Bronchial epithelial cell (primary cell): ENCODE results near the gene SDHB. TPM values are rescaled to one million over a fixed set of nuclear protein-coding genes. Genes with fewer than 3 reads are reported as not detected.

Experiments used
- DNase-seq: peaks from one replicate; pipeline ENCODE4 v3.0.0-alpha.2; 2010; ENCODE audit warnings: low read depth
- FAIRE-seq: peaks from 2 replicates; lab custom pipeline; 2011; peaks lifted over from hg19 to GRCh38; lab: Jason Lieb, UNC
- H3K27me3 ChIP-seq: 2 replicates; pipeline ENCODE4 v1.5.1; 2011; ENCODE audit warnings: low read length; ENCODE audit not compliant: control insufficient read depth, insufficient read depth
- H3K36me3 ChIP-seq: 2 replicates; pipeline ENCODE4 v1.5.1; 2011; ENCODE audit warnings: low read length; ENCODE audit not compliant: control insufficient read depth, insufficient read depth
- H3K4me3 ChIP-seq: 2 replicates; pipeline ENCODE4 v1.5.1; 2011; ENCODE audit warnings: mild to moderate bottlenecking, low read depth, low read length, control low read depth
- total RNA-seq: library from RNA; depleted of rRNA; stranded (reverse); fragments of >200 nt; gene quantifications from 2 replicates; pipeline ENCODE4 v1.2.1, GENCODE V29; 2014
- TF ChIP-seq, protein P1 (sequence below): IDR thresholded peaks from 2 replicates; pipeline ENCODE4 v1.5.1; 2011; ENCODE audit warnings: mild to moderate bottlenecking, moderate library complexity, low read length, control low read depth, inconsistent platforms; ENCODE audit not compliant: insufficient read depth, severe bottlenecking

SDHB gene
- total RNA-seq, 1 donor from 2014 or later, result 185 TPM

DNA sequence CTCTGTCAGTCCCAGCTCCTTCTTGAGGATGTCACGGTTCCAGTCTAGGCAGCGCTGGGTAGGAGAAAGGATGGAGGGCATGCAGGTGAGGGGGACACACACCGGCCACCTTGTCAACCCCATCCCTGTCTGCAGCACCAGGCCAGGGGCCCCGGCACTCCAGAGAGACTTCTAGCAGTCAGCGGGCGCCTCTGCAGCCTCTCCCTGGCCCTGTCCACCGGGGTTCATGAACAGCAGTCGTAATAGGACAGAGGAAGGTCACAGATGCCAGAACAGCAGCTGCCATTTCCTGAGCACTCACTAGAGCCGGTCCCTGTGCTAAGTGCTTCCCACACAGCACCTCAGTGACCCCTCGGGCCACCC lies 16.3 kb upstream of the SDHB start:
- FAIRE-seq, result no peak
- Histone ChIP-seq H3K36me3 (no peaks in the 10 kb centered on the region), H3K4me3 (no peak overlapping the region), H3K27me3 (no peaks in the 10 kb centered on the region)
- no peak for DNase-seq
- TF ChIP-seq, protein P1, sequence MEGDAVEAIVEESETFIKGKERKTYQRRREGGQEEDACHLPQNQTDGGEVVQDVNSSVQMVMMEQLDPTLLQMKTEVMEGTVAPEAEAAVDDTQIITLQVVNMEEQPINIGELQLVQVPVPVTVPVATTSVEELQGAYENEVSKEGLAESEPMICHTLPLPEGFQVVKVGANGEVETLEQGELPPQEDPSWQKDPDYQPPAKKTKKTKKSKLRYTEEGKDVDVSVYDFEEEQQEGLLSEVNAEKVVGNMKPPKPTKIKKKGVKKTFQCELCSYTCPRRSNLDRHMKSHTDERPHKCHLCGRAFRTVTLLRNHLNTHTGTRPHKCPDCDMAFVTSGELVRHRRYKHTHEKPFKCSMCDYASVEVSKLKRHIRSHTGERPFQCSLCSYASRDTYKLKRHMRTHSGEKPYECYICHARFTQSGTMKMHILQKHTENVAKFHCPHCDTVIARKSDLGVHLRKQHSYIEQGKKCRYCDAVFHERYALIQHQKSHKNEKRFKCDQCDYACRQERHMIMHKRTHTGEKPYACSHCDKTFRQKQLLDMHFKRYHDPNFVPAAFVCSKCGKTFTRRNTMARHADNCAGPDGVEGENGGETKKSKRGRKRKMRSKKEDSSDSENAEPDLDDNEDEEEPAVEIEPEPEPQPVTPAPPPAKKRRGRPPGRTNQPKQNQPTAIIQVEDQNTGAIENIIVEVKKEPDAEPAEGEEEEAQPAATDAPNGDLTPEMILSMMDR, result no peak

GRCh38 chr1:17069452-17070162 lies 15.8 kb upstream of the SDHB start:
- TF ChIP-seq, protein P1, result no peak
- DNase-seq (no peak), FAIRE-seq (peak; percentile 64)
- no peak overlapping the region for H3K4me3 ChIP-seq
- H3K27me3 ChIP-seq, result no peaks in the 10 kb centered on the region
- H3K36me3 ChIP-seq, result no peaks in the 10 kb centered on the region

GRCh38 chr1:17068789-17069188 lies 15.0 kb upstream of the SDHB start:
- DNase-seq, result no peak
- no peak for FAIRE-seq

GRCh38 chr1:17067465-17068240 lies 13.8 kb upstream of the SDHB start:
- no peak for FAIRE-seq
- Histone ChIP-seq H3K27me3 (no peaks in the 10 kb centered on the region), H3K4me3 (no peak overlapping the region), H3K36me3 (no peaks in the 10 kb centered on the region)
- DNase-seq, result no peak
- TF ChIP-seq, protein P1, result no peak

More at GRCh38 chr1:17068789-17069188, 15.0 kb upstream of the SDHB start:
- Histone ChIP-seq H3K27me3 (no peaks in the 10 kb centered on the region), H3K36me3 (no peaks in the 10 kb centered on the region), H3K4me3 (no peak overlapping the region)
- TF ChIP-seq, protein P1, result no peak

DNA sequence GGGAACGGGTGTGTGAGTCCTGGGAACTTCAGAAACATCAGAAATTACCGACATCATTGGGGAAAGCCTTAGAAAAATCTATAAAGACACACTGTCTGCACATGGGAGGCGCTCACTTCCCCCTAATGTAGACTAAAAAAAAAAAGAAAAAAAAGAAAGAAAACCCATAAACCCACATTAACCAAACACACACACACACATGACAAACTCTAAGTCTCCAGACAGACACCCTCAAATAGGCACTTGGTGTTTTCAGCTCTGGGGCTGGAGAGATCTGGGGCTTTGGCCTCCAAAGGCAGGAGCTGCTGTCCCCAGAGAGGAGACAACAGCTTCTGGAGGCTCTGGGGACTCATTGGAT lies 13.2 kb upstream of the SDHB start:
- TF ChIP-seq, protein P1, result no peak
- DNase-seq, result no peak
- FAIRE-seq, result no peak

More for the DNA sequence above, 13.2 kb upstream of the SDHB start:
- no peaks in the 10 kb centered on the region for H3K27me3 ChIP-seq
- no peak overlapping the region for H3K4me3 ChIP-seq
- no peaks in the 10 kb centered on the region for H3K36me3 ChIP-seq
